ENCODE data around the gene ABHD12. TPM values are rescaled to one million over a fixed set of nuclear protein-coding genes. Genes with fewer than 3 reads are reported as not detected.

Gene ABHD12
- total and polyA plus RNA-seq, 10 of the 15 experiments (the other 5 are each of a cell fraction or from before 2014, with no cell fraction given): 1.5 to 61.8 (median 26.7) TPM

DNA sequence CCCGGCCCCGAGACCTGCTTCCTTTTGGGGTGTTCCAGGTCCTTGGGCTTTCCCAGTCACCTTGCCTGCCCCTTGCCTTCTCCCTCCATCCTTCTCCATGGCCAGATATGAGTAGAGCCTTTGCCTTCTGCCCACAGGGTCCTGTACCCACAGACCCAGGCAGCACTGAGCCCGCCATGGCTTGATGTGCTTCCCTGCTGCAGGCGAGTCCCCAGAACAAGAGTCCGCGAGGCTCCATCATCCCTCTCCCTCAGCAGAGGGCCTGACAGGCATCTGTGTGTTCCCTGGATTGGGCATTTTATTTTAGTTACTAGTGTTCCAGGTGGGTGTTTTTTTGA lies 120.8 kb downstream of the ABHD12 start (continued):
- TF ChIP-seq, protein P1, sequence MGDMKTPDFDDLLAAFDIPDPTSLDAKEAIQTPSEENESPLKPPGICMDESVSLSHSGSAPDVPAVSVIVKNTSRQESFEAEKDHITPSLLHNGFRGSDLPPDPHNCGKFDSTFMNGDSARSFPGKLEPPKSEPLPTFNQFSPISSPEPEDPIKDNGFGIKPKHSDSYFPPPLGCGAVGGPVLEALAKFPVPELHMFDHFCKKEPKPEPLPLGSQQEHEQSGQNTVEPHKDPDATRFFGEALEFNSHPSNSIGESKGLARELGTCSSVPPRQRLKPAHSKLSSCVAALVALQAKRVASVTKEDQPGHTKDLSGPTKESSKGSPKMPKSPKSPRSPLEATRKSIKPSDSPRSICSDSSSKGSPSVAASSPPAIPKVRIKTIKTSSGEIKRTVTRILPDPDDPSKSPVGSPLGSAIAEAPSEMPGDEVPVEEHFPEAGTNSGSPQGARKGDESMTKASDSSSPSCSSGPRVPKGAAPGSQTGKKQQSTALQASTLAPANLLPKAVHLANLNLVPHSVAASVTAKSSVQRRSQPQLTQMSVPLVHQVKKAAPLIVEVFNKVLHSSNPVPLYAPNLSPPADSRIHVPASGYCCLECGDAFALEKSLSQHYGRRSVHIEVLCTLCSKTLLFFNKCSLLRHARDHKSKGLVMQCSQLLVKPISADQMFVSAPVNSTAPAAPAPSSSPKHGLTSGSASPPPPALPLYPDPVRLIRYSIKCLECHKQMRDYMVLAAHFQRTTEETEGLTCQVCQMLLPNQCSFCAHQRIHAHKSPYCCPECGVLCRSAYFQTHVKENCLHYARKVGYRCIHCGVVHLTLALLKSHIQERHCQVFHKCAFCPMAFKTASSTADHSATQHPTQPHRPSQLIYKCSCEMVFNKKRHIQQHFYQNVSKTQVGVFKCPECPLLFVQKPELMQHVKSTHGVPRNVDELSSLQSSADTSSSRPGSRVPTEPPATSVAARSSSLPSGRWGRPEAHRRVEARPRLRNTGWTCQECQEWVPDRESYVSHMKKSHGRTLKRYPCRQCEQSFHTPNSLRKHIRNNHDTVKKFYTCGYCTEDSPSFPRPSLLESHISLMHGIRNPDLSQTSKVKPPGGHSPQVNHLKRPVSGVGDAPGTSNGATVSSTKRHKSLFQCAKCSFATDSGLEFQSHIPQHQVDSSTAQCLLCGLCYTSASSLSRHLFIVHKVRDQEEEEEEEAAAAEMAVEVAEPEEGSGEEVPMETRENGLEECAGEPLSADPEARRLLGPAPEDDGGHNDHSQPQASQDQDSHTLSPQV (IDR thresholded peaks at IDR 0.05): no peak

DNA sequence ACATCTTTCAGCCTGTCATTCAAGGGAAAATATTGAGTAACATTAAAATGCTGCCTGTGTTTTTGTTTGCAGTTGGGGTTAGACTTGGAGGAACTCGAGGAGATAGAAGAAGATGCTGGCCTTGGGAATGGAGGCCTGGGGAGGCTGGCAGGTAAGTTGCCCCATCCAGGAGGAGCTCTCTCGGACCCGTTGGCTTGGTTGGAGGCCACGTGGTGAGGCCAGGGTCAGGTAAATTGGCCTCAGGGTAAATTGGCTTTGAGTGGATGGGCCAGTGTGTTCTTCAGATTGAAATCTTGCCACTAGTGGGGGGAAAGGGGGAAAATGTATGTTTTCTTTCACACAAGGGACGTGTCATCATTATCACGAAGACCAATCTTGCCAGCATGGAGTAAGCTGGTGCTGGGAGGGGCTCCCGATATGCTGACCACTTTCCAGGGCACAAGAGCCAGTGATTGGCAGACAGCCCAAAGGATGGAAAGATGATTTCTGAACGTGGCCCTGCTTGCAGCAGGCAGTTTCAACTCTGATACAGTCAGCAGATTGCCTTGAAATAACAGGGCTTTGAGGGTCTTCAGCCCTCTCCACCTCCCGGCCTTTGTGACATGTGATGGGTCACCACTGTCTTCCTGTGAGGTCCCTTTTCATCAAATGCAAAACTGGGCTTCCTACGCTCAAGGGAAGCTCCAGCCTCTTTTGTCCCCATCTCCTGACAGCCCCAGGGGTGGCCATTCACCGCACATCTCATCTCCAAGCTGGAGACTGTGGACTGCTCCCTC lies 121.4 kb downstream of the ABHD12 start:
- DNase-seq (ENCODE audit: low read depth, low spot score): no peak
- WGBS (ENCODE audit: insufficient coverage, insufficient replicate concordance, low lambda C conversion rate, missing lambda C conversion rate): 88% methylated on average over 11 of the region's 11 CpGs
- no peak overlapping the region for H3K4me2 ChIP-seq (ENCODE audit: control insufficient read depth, insufficient read depth)
- ChIA-PET RAD21 (ENCODE audit: unreplicated experiment) (no interaction called here), SMC1A (ENCODE audit: uncharacterized antibody, unreplicated experiment) (no interaction called here), CTCF (no interaction called here), POLR2A (no interaction called here)
- no peak overlapping the region for H3K27ac ChIP-seq (ENCODE audit: control insufficient read depth, insufficient read depth)
- FAIRE-seq: no peak
- no peak for ATAC-seq
- peaks cover 15 to 23% of the 10 kb centered on the region in 2 experiments for H3K36me3 ChIP-seq (ENCODE audit: control insufficient read depth in 2 of 2, insufficient read depth in 2 of 2, low read length in 1 of 2)
- no peaks in the 10 kb centered on the region for H4K20me1 ChIP-seq (ENCODE audit: control insufficient read depth, insufficient read depth)
- H3K9me3 ChIP-seq (replicated peaks; ENCODE audit: control insufficient read depth, insufficient read depth, low read length): no peaks in the 10 kb centered on the region
- H3K27me3 ChIP-seq (replicated peaks in 1 of 2; ENCODE audit: control insufficient read depth in 2 of 2, insufficient read depth in 2 of 2, low read length in 1 of 2): no peaks in the 10 kb centered on the region
- intact Hi-C loops (cut with micrococcal nuclease; ENCODE audit: unreplicated experiment) (loop anchor here (10.0 kb wide), 1 partner anchor 64 kb away; no protein-coding TSS in a partner anchor), in situ Hi-C loops (cut with MboI) (loop anchor here (25.0 kb wide), 1 partner anchor 1907 kb away; the partner anchor contains the start of genes GZF1 and NXT1)
- H3K9ac ChIP-seq (ENCODE audit: control insufficient read depth, insufficient read depth, low read length): no peak overlapping the region
- H3K4me1 ChIP-seq (ENCODE audit: control insufficient read depth, insufficient read depth, low read length): no peaks in the 10 kb centered on the region
- H3K4me3 ChIP-seq: no peak overlapping the region
- BruUV-seq (replicated peaks): no TSS peak
- H3K79me2 ChIP-seq (ENCODE audit: control insufficient read depth, insufficient read depth, low read length): no peaks in the 10 kb centered on the region
- no peak overlapping the region for H2AFZ ChIP-seq (ENCODE audit: control insufficient read depth, low read depth, low read length)
- no peak for TF ChIP-seq YY1 (IDR thresholded peaks at IDR 0.05; ENCODE audit: low read depth, low read length)
- TF ChIP-seq, protein P2, sequence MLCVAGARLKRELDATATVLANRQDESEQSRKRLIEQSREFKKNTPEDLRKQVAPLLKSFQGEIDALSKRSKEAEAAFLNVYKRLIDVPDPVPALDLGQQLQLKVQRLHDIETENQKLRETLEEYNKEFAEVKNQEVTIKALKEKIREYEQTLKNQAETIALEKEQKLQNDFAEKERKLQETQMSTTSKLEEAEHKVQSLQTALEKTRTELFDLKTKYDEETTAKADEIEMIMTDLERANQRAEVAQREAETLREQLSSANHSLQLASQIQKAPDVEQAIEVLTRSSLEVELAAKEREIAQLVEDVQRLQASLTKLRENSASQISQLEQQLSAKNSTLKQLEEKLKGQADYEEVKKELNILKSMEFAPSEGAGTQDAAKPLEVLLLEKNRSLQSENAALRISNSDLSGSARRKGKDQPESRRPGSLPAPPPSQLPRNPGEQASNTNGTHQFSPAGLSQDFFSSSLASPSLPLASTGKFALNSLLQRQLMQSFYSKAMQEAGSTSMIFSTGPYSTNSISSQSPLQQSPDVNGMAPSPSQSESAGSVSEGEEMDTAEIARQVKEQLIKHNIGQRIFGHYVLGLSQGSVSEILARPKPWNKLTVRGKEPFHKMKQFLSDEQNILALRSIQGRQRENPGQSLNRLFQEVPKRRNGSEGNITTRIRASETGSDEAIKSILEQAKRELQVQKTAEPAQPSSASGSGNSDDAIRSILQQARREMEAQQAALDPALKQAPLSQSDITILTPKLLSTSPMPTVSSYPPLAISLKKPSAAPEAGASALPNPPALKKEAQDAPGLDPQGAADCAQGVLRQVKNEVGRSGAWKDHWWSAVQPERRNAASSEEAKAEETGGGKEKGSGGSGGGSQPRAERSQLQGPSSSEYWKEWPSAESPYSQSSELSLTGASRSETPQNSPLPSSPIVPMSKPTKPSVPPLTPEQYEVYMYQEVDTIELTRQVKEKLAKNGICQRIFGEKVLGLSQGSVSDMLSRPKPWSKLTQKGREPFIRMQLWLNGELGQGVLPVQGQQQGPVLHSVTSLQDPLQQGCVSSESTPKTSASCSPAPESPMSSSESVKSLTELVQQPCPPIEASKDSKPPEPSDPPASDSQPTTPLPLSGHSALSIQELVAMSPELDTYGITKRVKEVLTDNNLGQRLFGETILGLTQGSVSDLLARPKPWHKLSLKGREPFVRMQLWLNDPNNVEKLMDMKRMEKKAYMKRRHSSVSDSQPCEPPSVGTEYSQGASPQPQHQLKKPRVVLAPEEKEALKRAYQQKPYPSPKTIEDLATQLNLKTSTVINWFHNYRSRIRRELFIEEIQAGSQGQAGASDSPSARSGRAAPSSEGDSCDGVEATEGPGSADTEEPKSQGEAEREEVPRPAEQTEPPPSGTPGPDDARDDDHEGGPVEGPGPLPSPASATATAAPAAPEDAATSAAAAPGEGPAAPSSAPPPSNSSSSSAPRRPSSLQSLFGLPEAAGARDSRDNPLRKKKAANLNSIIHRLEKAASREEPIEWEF (IDR thresholded peaks at IDR 0.05; ENCODE audit: insufficient replicate concordance, low read depth, low read length): no peak
- TF ChIP-seq, protein P3, sequence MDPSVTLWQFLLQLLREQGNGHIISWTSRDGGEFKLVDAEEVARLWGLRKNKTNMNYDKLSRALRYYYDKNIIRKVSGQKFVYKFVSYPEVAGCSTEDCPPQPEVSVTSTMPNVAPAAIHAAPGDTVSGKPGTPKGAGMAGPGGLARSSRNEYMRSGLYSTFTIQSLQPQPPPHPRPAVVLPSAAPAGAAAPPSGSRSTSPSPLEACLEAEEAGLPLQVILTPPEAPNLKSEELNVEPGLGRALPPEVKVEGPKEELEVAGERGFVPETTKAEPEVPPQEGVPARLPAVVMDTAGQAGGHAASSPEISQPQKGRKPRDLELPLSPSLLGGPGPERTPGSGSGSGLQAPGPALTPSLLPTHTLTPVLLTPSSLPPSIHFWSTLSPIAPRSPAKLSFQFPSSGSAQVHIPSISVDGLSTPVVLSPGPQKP (IDR thresholded peaks at IDR 0.05; ENCODE audit: low read depth, low read length): no peak
- no peak for TF ChIP-seq PAX5 (IDR thresholded peaks at IDR 0.05; ENCODE audit: borderline replicate concordance, low read depth, low read length)
- no peak for TF ChIP-seq CREM (IDR thresholded peaks at IDR 0.05; ENCODE audit: low read depth)
- TF ChIP-seq ATF7 (IDR thresholded peaks at IDR 0.05; ENCODE audit: low read depth): no peak
- no peak for TF ChIP-seq SP1 (IDR thresholded peaks at IDR 0.05; ENCODE audit: low read depth, low read length)
- TF ChIP-seq ZBED1 (IDR thresholded peaks at IDR 0.05; ENCODE audit: borderline replicate concordance): no peak
- TF ChIP-seq, protein P4, sequence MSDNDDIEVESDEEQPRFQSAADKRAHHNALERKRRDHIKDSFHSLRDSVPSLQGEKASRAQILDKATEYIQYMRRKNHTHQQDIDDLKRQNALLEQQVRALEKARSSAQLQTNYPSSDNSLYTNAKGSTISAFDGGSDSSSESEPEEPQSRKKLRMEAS (IDR thresholded peaks at IDR 0.05; ENCODE audit: low read depth, low read length): no peak
- TF ChIP-seq RCOR1 (conservative IDR thresholded peaks at IDR 0.05; ENCODE audit: low read depth, low read length): no peak
- TF ChIP-seq IRF4 (IDR thresholded peaks at IDR 0.05; ENCODE audit: low read depth, low read length): no peak
